HL-60 (cell line): ENCODE results near the gene CAMKMT.

Source experiments
- CTCF ChIP-seq: IDR thresholded peaks from one replicate; pipeline ENCODE4 v1.5.1; 2011; ENCODE audit warnings: low read length, control low read depth, inconsistent platforms; ENCODE audit not compliant: insufficient read depth
- GABPA ChIP-seq: IDR thresholded peaks from 2 replicates; pipeline ENCODE4 v1.6.1; 2012; ENCODE audit warnings: low read depth
- POLR2AphosphoS5 ChIP-seq: IDR thresholded peaks from 2 replicates; pipeline ENCODE4 v1.6.1; 2012; ENCODE audit warnings: low read depth
- REST ChIP-seq: IDR thresholded peaks from 2 replicates; pipeline ENCODE4 v1.6.1; 2012; ENCODE audit warnings: low read depth; ENCODE audit not compliant: insufficient replicate concordance

GRCh38 chr2:44649381-44649780 lies 287.6 kb downstream of the CAMKMT start:
- TF ChIP-seq CTCF (no peak), REST (no peak), POLR2AphosphoS5 (no peak), GABPA (no peak)
